Umbilical cord (tissue), 2 donors: ENCODE data around the gene MACROD2. TPM values are rescaled to one million over a fixed set of nuclear protein-coding genes. Genes with fewer than 3 reads are reported as not detected.

Experiments
- DNase-seq: peaks from one replicate; pipeline ENCODE4 v3.0.0-alpha.2; 2015; ENCODE audit warnings: low spot score
- total RNA-seq: library from RNA; depleted of rRNA; stranded (reverse); fragments of >200 nt; gene quantifications from one replicate; pipeline ENCODE4 v1.2.3, GENCODE V29; 2014; ENCODE audit warnings: low replicate concordance; ENCODE audit not compliant: insufficient read depth

Gene MACROD2
- total RNA-seq, 1 donor from 2014 or later: 69.6 TPM

DNA sequence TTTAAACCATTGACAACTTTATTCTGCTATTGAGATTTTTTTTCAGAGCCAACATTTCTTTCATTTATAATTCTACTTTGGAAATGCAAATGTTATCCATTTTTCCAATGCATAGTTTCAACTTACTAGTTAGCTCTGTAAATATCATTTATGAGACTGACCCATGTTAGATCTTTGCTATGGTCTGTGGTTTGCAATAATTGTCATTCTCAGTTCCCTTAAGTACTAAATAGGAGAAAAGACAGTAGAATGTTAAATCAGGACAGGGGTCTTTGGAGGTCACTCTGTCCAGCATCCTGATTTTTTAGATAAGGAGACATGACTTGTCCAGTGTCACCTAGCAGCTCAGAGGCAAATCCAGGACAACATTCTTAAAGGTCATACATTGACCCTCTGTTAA is 864.3 kb downstream of the MACROD2 start:
- no peak for DNase-seq

DNA sequence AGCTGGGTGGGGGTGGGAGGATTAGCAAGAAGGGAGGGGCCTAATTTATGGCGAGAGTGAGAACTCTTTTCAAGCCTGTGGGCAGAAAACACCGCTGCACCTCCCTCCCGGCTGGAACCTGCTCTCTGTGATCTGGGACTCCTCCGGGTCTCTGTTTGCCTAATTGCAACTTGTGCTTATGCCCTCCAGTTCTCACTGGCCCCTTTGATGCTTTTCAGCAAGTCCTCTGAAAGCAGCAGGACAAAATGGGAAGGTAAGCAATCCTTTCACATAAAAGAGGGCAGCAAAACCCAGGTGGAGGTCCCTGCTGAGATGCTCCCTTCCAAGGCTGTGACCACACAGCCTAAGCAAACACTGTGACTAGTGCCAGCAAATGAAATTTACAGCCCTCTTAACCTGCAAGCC is 865.1 kb downstream of the MACROD2 start:
- no peak for DNase-seq

DNA sequence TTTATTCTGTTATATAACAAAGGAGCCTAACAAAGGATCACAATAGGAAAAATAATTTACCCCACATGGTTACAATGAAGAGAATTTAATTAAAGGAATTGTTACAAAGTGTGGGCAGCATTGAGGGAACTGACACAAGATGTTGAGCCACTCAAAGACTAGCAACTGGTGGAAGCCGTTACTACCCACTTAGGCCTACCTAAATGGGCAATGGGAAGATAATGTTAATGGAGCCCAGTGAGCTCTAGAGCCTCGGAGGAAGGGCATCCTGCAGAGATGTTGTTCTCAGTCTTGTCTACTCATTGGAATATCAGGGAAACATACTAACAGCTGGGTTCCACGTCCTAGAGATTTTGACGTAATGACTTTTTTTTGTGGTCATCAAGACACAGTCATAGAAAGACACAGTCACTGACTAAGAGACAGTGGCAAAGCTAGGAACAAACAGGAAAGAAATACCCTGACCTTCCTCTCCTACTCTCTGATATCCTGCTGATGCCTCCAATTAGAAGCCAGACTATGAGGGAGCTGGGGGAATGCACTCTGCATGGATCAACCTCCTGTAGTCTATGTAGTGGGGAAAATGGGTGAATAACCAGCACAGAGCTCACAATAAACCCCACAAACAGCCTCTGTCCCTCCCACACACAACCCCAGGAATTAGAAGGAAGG is 865.8 kb downstream of the MACROD2 start:
- DNase-seq: no peak

DNA sequence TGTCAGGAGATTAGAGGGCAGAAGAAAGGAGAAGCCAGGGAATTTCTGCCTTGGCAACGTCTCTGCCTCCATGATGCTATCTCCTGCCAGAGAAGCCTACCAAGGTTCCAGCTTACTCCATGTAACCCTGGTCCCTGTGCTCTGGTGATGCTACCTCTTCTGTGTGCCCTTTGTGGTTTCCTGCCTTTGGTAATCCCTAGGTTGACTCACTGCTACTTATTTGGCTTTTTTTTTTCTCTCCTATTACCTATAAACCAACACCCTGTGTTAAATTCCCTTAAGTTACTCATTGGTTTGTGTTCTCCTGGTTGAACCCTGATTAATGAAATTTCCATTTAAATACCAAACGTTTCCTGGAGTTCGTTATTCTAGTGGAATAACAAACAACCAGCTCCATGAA is 869.9 kb downstream of the MACROD2 start:
- DNase-seq: no peak

DNA sequence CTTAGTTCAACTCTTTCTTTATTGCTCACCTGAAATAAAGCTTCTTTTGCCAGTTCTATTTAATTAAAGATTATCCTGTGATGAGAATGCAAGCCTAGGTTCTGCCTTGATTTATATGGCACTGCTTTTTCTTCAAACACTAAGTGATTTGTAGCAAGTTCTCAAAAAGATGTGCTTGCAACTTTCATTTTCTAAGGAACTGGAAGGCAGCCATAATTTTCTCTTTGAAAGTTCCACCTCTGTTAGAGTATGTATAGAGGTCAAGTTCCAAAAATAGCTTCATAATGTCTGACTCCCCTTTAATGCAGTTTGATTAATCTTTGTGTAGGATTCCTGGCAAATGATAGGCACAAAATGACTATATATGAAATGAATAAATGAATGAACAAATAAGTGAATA is 870.4 kb downstream of the MACROD2 start:
- DNase-seq: peak; percentile 18

DNA sequence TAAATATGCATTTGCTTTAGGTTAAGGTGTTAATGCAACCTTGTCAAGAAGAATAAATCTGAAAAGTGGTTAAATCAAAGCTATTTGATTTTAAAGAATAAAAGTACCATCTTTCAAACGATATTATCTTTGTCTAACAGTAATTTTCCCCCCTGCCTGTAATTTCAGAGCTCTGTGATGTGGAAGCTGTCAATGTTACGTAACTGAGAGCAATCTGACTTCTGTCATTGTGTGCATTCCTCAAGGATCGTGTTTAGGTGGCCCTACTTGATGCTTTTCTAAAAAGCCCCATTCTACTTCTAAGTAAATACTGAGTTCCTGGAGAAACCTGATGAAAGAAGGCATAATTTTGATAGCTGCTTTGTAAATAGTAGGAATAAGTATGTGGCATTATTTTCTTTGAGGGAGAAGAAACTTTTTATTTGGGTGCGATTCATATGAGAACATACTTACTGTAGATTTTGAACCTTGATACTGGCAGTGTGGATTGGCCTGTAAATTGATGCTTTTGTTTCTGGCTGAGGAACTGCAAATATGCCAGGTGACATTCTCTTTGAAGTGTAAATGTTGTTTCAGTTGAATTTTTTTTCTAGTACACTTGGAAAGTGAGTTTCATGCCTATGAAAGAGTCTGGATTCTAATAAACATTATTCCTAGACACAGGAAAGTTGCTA is 871.7 kb downstream of the MACROD2 start:
- no peak for DNase-seq

DNA sequence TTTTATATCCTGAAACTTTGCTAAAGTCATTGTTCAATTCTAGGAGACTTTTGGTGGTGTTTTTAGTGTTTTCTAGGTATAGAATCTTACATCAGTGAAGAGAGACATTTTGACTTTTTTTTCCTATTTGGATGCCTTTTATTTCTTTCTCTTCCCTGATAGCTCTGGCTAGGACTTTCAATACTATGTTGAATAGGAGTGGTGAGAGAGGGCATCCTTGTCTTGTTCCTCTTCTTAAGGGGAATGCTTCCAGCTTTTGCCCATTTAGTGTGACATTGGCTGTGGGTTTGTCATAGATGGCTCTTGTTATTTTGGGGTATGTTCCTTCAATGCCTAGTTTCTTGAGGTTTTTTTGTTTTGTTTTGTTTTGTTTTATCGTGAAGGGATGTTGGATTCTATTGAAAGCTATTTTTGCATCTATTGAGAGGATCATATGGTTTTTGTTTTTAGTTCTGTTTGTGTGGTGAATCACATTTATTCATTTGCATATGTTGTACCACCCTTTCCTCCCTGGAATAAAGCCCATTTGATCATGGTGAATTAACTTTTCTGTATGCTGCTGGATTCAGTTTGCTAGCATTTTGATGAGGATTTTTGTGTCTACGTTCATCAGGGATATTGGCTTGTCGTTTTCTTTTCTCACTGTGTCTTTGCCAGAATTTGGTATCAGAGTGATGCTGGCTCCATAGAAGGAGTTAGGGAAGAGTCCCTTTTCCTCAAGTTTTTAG is 882.1 kb downstream of the MACROD2 start:
- no peak for DNase-seq

DNA sequence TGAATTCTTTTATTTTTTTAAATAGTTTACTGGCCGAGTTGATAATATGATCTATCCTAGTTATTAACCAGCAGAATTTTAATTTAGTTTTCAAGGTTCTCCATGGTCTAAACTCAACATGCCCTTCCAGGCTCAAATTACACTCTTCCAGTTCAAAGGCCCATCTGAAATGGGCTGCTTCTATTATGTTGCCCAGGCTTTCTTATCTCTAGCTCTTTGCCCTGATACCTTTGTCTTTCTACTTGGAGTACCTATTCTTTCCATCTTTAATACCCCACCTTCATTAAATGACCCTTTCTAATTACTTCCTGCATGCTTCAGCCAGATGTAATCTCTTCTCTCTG is 883.3 kb downstream of the MACROD2 start:
- DNase-seq: no peak

DNA sequence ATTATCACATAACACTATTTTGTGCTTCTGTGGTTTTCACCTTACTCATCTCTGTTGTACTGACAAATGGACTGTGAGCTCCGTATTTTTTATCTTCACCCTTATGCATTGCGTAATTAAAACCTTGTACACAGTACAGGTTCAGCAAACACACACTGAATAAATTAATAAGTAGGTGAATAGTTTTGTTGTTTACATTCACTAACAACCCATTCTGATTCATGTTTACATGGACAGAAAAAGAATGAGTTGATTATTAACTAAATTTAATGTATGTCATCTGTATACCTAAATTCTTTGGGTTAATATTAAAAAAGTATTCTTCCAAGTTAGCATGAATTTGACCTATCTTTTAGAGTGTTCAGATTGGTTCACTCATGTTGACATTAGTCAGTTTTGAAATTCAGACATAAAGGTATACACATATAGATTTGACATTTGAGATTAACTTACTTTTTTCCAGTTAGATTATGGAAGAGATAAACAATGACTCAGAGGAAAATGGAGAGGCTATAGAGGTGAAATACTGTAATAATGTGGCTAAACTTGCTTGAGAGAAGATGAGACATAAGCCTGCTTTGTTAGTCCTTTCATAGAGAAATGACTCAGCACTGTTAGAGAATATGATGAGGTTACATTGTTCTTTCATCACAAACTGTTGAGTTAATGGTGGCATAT is 883.8 kb downstream of the MACROD2 start:
- peak; percentile 16 for DNase-seq

DNA sequence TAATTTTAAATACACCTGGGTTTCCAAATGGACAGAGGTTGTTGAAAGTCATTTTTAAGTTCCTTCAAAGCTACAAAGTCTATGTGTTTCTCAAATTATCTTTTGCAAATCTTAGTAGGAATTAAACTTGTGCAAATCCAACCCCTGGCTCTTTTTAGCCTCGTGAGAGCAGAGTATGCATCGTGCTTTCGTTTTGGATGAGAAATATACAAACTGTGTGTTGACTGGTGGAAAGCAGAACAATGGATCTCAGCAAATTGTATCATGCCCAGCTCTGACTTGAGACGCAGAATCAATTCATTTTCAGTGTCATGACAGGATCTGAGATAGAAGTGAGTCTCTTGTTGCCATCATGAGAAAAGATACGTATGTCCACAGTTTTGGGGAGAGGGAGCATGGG is 884.5 kb downstream of the MACROD2 start:
- DNase-seq: no peak

DNA sequence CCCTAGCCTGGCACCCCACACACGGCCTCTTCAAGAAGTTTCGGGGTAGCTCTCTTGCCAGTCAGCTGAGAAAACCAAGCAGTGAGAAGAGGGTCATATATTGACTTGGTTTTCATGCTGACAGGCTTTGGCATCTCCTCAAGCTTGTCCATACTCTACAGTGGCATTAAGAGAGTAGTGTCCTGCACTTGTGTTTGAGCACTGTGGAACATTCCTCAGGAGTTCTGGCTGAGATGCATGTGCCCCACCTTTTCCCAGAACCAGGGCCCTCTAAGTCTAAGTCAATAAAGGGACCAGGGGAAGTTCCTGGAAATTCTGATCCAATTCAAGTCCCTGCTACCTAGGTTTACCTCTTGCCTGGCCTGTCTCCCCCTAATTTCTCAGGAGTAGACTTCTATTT is 886.2 kb downstream of the MACROD2 start:
- no peak for DNase-seq

DNA sequence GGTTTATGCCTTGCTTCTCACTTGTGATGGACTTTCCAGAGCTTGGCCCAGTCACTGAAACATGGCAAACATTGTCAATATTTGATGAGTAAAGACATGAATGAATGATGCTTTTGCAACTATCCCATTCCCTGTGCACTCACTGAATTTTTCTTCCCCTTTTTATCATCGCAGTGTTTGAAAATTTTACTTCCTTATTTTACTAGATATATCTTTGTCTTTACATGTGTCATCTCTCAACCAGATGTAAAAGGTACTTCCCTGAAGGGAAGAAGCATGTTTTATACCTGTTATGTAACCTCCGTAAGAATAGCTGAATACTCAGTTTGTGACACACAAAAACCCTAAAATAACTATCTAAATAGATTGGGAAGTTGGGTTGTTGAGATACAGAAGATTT is 886.8 kb downstream of the MACROD2 start:
- DNase-seq: no peak

DNA sequence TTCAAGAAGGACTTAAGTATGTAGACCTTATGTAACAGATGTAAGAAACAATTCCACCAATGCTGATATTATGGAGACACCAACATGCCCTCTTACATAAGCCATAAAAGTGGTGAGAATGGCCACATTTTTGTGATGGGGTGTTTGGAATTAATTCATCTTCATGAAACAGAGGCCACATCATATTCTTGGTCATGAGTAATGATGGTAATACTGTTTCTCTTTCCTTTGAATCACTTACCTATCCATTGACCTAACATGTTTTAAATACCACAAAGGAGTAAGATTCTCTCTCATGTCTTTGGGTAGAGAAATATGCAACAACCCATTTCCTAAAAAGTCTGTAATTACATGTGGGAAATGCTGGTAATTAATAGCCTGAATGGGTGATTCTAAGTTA is 887.5 kb downstream of the MACROD2 start:
- no peak for DNase-seq

DNA sequence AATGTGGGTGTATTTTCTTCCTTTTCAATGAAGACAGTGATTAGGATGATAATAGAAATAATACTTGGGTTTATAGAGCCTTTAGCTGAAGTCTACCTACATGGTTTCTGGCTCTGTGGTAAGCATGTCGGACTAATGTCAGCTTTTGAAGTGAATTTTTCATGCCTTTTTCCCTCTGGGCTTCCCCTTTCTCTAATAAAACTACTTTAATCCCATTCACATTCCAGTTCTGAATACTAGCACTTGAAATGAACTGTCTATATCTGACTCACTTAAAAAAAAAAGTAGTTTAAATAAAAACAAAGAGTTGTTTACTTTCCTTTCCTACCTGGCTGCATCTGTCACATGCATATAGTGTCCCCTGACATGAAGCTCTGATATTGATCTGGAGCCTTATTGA is 888.0 kb downstream of the MACROD2 start:
- DNase-seq: no peak

DNA sequence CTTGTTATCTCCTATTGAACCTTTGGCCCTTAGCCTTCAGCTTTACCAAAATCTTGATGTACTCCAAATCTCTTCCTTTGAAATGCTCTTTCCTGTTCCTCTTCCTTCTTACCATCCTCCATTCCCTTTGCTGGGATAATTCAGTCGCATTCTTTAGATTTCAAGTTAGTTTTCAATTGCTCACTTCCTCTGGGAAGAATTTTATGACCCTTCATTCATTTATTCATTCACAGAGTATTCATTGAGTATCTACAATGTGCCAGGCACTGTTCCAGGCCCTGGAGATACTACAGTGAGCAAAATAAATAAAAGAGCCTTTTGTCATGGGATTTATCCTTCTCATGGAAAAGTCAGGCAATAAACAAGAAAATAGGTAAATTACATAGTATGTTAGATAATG is 890.3 kb downstream of the MACROD2 start:
- no peak for DNase-seq

DNA sequence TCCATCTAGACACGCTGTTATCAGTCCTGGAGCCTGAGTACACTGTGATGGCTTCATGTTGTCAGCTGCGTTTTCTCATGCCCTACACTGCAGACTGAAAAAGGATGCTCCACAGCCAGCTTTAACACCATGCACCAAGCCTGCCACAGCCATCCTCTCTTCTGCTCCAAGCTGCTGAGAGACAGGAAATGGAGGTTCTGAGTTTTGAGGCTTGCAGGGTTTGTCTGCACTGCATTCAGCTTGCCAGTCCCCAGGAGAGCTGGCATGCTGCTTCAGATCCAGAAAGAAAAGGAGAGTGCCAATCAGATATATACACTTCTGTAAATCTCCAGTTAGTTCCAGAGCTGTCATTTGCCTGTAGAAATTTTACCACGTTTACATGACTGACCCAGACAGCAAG is 892.8 kb downstream of the MACROD2 start:
- DNase-seq: peak; percentile 21

DNA sequence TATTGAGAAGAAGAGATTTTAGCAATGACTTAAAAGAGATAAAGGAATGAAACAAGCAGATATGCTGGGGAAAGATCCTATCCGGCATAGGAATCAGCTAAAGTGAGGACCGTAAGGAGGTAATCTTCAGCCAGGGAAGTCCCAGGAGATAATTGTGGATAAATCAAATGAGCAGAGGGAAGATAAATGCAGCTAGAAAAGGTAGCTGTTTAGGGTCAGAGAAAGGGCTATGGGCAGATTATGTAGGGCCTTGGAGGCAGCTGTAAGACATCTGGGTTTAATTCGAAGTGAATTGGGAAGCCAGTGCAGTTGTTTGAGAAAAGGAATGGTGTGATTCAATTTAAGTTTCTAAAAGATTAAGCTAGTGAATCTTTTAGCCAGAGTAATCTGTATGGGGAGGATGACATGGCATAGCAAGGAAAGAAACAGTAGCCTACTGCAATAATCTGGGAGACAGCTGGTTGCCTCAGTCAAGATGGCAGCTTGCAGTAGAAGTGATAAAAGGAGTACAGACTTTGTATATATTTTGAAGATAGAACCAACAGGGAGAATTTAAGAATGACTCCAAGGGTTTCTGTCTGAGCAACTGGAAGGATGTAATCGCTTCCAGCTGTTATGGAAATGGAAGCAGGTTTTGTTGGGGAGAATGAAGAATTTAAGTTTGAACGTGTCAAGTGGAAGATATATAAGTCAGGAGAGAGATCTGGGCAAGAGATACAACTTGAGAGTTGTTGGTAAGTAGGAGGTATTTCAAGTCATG is 894.4 kb downstream of the MACROD2 start:
- DNase-seq: peak; percentile 21

DNA sequence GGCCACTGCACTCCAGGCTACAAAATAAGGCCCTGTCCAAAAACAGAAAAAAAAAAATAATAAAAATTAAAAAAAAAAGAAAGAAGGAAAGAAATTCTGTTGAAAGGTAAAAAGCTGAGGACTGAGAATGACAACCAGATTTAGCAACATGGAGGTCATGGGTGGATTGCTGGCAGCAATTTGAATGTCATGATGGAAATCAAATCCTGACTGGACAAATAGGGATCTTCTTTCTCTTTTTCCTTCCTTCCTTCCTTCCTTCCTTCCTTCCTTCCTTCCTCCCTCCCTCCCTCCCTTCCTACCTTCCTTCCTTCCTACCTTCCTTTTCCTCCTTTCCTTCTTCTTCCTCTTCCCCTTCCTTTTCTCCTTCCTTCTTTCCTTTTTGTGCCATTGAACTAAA is 895.4 kb downstream of the MACROD2 start:
- DNase-seq: no peak

DNA sequence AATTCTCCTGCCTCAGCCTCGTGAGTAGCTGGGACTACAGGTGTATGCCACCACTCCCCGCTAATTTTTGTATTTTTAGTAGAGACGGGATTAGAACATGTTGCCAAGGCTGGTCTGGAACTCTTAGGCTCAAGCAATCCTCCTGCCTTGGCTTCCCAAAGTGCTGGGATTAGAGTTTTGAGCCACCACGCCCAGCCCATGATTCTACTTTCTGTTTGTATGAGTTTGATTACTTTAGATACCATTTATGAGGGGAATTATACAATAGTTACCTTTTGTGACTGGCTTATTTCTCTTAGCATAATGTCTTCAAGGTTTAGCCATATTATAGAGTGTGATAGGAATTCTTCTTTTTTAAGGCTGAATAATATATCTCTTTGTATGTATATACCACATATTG is 897.5 kb downstream of the MACROD2 start:
- no peak for DNase-seq

DNA sequence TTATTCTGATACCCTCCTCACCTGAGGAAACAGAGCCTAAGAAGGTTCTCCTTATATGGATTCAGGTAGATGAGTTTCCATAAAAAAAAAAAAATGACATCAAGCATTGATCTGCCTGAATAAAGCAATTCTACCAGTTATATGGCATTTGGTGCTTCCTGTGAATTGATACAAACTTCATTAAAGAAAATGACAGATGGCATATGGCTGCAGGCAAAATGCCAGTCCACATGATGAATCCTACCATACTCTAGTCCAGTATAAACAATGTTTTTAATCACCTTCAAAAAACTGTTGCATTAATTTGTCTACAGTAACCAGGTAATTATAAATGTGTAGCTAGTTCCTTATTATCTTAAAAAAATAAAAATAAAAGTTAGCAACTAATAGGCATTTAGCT is 901.3 kb downstream of the MACROD2 start:
- no peak for DNase-seq

DNA sequence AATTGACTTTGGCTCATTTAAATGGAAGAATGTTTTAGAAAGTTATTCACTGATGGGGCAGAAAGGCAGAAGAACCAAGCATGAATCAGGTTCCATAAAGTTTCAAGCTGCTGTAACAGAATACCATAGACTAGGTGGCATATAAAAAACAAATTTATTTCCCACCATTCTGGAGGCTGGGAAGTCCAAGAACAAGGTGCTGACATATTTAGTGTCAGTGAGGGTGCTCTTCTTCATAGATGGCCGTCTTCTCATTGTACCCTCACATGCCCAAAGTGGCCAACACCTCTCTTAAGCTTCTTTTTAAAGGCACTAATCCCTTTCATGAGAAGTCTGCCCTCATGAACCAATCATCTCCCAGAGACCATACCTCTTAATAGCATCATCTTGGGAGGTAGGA is 902.3 kb downstream of the MACROD2 start:
- no peak for DNase-seq
